Neural cell (in vitro differentiated cells): ENCODE results near the gene STPG3.

Experiments used
- CTCF ChIP-seq: fragments of 450-650 bp; IDR thresholded peaks from 2 replicates; pipeline ENCODE4 v1.5.1; 2014; ENCODE audit warnings: antibody characterized with exemption, mild to moderate bottlenecking, moderate library complexity; ENCODE audit not compliant: poor library complexity, severe bottlenecking
- EZH2 ChIP-seq: fragments of 200-600, 300-800 bp; shearing (Covaris generic), sonication (generic); IDR thresholded peaks from 2 replicates; pipeline ENCODE4 v1.6.1; 2014; ENCODE audit warnings: antibody characterized with exemption, low read length, borderline replicate concordance, mild to moderate bottlenecking; ENCODE audit not compliant: insufficient read depth, poor library complexity, severe bottlenecking
- TAF1 ChIP-seq: IDR thresholded peaks from 2 replicates; pipeline ENCODE4 v1.6.1; 2012; ENCODE audit warnings: low read depth

- no peak for TF ChIP-seq CTCF
- TF ChIP-seq EZH2 = no peak
- no peak for TF ChIP-seq TAF1
These were observed 44.5 kb upstream of the STPG3 start for GRCh38 chr9:137206602-137207001.
